PC-3 (cell line): ENCODE measurements around the gene ZDHHC1.

Experiments
- EZH2 ChIP-seq: fragments of 300-600 bp; sonication (generic); IDR thresholded peaks from one replicate; pipeline ENCODE4 v1.6.1; 2017; ENCODE audit warnings: antibody characterized with exemption, mild to moderate bottlenecking, low read length; ENCODE audit not compliant: unreplicated experiment
- EZH2phosphoT487 ChIP-seq: fragments of 300-600 bp; sonication (generic); IDR thresholded peaks from 2 replicates; pipeline ENCODE4 v1.6.1; 2018; ENCODE audit warnings: mild to moderate bottlenecking, antibody characterized with exemption, low read length, borderline replicate concordance
- TF ChIP-seq, protein P1 (sequence below): fragments of 300-600 bp; sonication (generic); conservative IDR thresholded peaks from 2 replicates; pipeline ENCODE4 v1.5.1; 2017; ENCODE audit warnings: antibody characterized with exemption, low read depth, mild to moderate bottlenecking, low read length

DNA sequence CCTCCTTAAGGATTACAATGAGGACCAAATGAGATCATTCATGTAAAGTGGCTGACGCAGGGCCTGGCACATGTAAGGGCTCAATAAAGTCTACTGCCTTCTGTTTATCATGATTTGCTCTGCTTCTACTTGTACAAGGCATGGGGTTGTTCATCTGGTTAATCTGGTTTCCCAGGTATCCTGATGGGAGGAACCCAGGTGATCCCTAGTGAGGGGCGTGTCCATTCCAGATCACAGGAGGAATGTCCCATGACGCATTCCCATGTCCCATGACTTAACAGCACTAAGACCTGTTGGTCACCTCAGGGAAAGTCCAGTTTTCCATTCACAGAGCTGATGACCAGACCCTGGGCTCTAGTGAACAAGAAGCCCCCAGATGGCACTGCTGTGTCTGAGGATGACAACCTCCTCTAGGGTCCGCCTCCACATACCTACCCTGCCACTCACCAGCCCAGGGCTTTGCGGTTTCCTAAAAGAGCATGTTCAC, 11.5 kb downstream of the ZDHHC1 start:
- TF ChIP-seq, protein P1, sequence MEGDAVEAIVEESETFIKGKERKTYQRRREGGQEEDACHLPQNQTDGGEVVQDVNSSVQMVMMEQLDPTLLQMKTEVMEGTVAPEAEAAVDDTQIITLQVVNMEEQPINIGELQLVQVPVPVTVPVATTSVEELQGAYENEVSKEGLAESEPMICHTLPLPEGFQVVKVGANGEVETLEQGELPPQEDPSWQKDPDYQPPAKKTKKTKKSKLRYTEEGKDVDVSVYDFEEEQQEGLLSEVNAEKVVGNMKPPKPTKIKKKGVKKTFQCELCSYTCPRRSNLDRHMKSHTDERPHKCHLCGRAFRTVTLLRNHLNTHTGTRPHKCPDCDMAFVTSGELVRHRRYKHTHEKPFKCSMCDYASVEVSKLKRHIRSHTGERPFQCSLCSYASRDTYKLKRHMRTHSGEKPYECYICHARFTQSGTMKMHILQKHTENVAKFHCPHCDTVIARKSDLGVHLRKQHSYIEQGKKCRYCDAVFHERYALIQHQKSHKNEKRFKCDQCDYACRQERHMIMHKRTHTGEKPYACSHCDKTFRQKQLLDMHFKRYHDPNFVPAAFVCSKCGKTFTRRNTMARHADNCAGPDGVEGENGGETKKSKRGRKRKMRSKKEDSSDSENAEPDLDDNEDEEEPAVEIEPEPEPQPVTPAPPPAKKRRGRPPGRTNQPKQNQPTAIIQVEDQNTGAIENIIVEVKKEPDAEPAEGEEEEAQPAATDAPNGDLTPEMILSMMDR = no peak
- TF ChIP-seq EZH2 = no peak
- no peak for TF ChIP-seq EZH2phosphoT487
